PC-3 (cell line): Measurements from ENCODE around the gene SLC16A7.

Source experiments
- CTCF ChIP-seq: fragments of 300-600 bp; sonication (generic); conservative IDR thresholded peaks from 2 replicates; pipeline ENCODE4 v1.5.1; 2017; ENCODE audit warnings: antibody characterized with exemption, low read depth, mild to moderate bottlenecking, low read length
- EZH2phosphoT487 ChIP-seq: fragments of 300-600 bp; sonication (generic); IDR thresholded peaks from 2 replicates; pipeline ENCODE4 v1.6.1; 2018; ENCODE audit warnings: mild to moderate bottlenecking, antibody characterized with exemption, low read length, borderline replicate concordance

DNA sequence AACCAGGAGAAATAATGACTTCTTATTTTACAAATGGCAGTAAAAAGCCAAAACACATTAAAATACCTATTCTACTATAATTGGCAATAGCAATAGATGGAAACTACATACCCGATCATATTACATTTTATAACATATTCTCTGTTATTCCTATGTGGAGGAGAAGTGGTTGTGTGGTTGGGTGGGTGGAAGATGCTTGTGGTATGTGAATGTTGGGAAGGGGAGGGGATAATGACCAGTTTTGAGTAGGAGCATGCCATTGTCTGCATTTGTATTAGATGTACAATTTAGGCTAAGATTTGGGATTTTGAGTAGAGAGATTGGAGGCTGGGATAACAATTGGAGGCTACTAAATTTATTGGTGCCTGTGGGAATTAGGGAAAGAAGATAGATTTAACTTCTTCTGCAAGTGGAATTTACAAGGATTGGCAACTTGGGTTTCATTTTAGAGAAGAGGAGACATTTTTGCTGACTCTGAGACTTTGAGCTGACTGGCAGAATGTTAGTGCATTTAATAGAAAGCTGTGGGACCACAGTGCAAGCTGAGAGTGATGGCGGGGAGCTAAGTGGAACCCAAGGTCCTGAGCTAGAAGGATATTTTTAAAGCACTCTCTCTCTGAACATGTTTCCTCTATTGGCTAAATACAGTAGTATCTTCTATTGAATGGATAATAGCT, 65.2 kb downstream of the SLC16A7 start:
- TF ChIP-seq CTCF (no peak), EZH2phosphoT487 (no peak)
